HG02938 (cell line): ENCODE measurements around the gene AP2A2.

Source experiments
- ATAC-seq: cut with Tn5 transposase; IDR thresholded peaks from one replicate; pipeline ENCODE4 v1.9.1; 2021; ENCODE audit warnings: mild to moderate bottlenecking, moderate library complexity; ENCODE audit not compliant: unreplicated experiment

The AP2A2 gene

GRCh38 chr11:924406-925157 lies 1.1 kb upstream of the AP2A2 start:
- ATAC-seq = no peak

- ATAC-seq = no peak
Measured at GRCh38 chr11:925158-925495, 543 bp upstream of the AP2A2 start.

DNA sequence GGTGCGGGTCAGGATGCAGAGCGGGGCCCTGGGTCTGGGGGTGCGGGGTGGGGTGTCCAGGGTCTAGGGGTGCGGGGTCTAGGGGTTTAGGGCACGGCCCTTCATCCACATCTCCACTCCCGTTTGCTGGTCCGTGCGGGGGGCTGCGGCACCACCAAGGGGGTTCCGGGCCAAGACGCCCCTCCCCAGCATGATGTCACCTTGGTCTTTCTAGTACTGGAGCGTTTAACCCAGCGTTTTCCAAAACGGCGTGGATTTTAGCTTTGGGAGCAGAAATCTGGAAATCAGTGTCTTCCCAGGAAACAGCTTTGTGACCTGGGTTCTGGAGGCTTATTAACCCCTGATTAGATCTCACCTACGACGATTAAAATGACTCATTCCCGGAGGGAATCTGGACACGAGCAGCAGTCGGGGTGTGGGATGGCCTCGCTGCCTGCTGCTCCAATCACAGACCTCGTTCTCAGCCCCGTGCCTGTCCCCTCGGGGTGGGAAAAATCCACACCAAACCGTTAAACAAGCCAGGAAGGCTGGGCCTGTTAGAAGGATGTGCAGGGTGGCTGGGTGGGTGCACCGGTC lies 759 bp downstream of the AP2A2 start:
- ATAC-seq = no peak

DNA sequence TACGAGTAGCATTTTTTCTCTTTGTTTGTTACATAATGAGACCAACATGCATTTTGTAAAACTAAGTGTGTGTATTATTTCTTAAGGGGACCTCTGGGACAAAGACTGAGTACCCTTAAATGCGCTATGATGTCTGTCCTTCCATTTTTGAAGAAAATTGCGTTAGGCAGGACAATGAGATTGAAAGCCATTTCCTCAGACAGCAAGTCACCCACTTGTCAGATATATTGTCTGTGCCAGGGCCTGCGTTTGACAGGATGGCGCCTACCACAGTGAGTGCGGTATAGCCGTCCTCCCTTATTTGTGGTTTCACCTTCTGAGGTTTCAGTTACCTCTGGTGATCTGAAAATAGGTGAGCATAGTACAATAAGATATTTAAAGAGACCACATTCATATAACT lies 2.2 kb downstream of the AP2A2 start:
- ATAC-seq = no peak

- no peak for ATAC-seq
Measured at GRCh38 chr11:928786-929185, 3.1 kb downstream of the AP2A2 start.

DNA sequence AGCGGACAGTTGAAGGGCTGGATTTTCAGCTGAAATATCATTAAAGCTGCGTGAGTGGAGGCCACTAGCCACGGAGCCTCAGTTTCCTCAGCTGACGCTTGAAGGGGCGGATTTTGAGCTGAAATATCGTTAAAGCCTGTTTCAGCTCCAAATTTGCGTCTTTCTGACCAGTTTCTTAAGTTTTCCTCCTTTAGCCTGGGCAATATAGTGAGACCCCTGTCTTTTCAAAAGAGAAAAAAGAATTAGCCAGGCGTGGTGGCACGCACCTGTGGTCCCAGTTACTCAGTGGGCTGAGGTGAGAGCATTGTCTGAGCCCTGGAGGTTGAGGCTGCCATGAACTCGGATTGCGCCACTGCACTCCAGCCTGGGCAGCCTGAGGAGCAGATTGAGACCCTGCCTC lies 3.7 kb downstream of the AP2A2 start:
- no peak for ATAC-seq

GRCh38 chr11:931385-931784 lies 5.7 kb downstream of the AP2A2 start:
- no peak for ATAC-seq

DNA sequence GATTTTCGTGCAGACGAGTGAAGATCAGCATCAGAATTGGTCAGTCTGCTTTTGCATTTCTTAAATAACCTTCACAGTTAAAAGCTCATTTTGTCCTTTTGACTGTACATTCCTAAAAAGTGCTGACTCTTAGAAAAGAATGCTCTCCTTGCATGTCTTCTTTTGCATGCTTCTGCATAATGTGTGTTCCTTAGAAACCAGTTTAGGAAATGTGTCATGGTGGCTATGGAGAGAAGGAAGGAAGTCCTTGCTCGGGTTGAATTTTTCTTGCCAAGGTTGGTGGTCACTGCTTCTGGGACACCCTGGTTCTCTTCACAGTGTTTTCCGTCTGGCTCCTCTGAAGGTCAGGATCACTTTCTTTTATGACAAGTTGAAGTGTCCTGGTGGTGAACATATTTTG lies 6.8 kb downstream of the AP2A2 start:
- ATAC-seq = no peak

- ATAC-seq = no peak
Measured at GRCh38 chr11:933142-933851, 7.6 kb downstream of the AP2A2 start.

DNA sequence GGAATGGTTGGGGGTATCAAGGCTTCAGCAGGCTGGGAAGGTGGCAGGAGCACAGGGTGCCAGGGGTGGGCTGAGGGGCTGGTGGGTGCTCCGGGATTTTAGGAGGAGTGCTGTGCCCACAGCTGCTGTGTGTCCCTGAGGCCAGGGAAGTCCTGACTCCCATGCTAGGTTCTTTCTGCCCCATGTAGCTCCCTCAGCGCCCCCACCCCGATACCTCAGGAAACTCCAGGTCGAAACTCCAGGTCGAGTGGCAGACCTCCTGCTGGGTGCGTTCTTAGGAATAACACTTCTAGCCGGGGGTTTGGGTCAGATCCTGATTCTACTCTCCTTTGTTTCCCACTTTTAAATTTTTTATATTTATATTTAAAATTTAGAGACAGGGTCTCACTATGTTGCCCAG lies 8.3 kb downstream of the AP2A2 start:
- ATAC-seq = no peak

- ATAC-seq = no peak
Measured at GRCh38 chr11:934527-934926, 8.9 kb downstream of the AP2A2 start.

GRCh38 chr11:936199-936598 lies 10.5 kb downstream of the AP2A2 start:
- no peak for ATAC-seq

GRCh38 chr11:937841-938261 lies 12.2 kb downstream of the AP2A2 start:
- no peak for ATAC-seq

DNA sequence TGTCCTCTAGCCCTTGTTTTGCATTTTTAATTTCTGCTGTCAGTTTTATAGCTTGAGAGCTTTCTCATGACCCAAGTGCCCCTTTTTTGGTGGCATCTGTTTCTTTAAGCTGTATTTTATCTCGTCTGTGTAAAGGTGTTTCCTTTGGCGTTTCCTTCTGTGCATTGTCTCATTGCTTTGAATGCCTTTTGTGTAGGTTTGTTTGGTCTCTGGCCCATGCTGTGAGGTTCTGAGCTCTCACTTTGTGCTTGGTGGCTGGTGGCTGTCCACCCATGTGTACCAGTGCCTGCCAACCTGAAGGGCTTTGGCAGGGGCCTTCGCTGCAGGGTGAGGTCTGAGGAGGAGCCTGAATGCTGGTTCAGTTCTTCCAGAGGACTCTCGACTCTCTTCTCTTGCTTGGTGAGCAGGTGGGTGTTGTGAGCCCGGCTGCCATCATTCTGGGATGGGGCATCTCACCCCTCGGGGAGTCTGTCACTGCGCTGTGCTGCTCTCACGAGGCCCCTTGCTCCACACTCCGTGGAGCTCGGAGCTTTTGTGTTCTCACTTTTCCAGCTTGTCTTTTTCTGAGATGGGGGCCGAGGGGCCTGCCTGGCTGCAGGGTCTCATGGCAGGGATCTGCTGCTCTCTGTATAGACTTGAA lies 14.9 kb downstream of the AP2A2 start:
- ATAC-seq = no peak

DNA sequence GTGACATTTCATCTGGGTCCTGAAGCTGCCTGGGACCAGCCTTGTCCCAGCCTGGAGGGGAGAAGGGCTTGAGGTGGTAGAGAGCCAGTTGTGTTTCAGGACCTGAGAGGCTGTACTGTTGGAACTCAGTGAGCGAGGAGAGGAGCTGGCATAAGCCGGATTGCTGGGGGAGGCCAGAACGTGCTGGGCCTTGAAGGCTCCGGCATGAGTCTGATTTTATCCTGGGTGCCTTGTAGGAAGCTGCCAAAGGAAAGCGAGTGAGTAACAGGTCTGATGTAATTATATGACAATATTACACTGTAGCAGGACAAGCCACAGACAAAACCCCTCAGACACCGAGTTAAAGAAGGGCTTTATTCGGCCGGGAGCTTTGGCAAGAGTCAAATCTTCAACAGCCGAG lies 17.2 kb downstream of the AP2A2 start:
- no peak for ATAC-seq

- no peak for ATAC-seq
Measured at GRCh38 chr11:944711-945470, 19.2 kb downstream of the AP2A2 start.

GRCh38 chr11:945986-946385 lies 20.3 kb downstream of the AP2A2 start:
- ATAC-seq = no peak

DNA sequence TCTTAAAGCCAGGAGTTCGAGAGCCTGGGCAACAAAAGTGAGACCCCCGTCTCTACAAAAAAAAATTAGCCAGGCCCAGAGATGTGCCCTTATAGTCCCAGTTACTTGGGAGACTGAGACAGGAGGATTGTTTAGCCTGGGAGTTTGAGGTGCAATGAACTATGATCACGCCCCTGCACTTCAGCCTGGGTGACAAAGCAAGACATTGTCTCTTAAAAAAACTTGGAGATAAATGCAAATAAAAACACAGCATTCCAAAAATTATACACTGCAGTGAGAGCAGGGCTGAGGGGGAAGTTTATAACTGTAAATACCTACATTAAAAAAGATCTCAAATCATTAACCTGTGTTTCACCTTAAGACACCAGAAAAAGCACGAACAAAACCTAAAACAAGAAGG lies 22.1 kb downstream of the AP2A2 start:
- ATAC-seq = no peak

- ATAC-seq = no peak
Measured at GRCh38 chr11:951507-951906, 25.8 kb downstream of the AP2A2 start.

- ATAC-seq = no peak
Measured at GRCh38 chr11:952406-953385, 27.0 kb downstream of the AP2A2 start.
